Astrocyte of the spinal cord (primary cell): ENCODE measurements around the gene PFKFB2.

Experiments
- DNase-seq: peaks from one replicate; pipeline ENCODE4 v3.0.0; 2011; ENCODE audit warnings: low read depth, low spot score
- H3K4me3 ChIP-seq: 2 replicates; pipeline ENCODE4 v1.5.1; 2011; ENCODE audit warnings: low read depth, mild to moderate bottlenecking, low read length, moderate library complexity
- in situ Hi-C: cut with HindIII; loops from 2 replicates; pipeline ENCODE4 v1.10.0; 2017; ENCODE audit warnings: low sequenced_read_pairs
- TF ChIP-seq, protein P1 (sequence below): IDR thresholded peaks from 2 replicates; pipeline ENCODE4 v1.5.1; 2012; ENCODE audit warnings: low read depth, mild to moderate bottlenecking, low read length, inconsistent platforms

The PFKFB2 gene

DNA sequence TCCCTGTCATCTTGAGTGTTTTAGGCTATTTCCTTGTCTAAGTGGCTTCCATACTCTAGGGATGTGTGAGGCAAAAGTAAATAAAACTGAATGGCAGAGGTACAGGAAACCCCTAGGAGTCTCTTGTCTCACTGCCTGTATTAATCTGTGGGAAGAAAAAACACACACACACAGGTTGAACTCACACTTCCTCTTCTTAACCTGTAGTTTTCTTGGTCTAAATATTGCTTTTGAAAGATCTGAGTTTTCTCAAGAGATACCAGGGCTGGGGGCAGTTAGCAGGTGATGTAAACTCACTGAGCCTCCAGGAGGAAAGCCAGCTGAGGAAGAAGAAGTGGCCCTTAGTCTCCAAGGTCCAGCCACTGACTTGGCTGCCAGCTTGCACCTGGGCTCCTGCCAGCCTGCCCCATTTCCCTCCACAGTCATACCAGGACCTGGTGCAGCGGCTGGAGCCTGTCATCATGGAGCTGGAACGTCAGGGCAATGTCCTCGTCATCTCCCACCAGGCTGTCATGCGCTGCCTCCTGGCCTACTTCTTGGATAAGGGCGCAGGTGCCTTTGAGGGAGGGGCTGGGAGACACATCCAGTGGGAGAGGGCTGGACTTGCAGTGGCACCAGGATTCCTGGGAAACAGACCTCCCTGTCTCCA, 16.9 kb downstream of the PFKFB2 start:
- H3K4me3 ChIP-seq = no peak overlapping the region
- TF ChIP-seq, protein P1, sequence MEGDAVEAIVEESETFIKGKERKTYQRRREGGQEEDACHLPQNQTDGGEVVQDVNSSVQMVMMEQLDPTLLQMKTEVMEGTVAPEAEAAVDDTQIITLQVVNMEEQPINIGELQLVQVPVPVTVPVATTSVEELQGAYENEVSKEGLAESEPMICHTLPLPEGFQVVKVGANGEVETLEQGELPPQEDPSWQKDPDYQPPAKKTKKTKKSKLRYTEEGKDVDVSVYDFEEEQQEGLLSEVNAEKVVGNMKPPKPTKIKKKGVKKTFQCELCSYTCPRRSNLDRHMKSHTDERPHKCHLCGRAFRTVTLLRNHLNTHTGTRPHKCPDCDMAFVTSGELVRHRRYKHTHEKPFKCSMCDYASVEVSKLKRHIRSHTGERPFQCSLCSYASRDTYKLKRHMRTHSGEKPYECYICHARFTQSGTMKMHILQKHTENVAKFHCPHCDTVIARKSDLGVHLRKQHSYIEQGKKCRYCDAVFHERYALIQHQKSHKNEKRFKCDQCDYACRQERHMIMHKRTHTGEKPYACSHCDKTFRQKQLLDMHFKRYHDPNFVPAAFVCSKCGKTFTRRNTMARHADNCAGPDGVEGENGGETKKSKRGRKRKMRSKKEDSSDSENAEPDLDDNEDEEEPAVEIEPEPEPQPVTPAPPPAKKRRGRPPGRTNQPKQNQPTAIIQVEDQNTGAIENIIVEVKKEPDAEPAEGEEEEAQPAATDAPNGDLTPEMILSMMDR = no peak
- in situ Hi-C loops = no loop called here
- DNase-seq = no peak

DNA sequence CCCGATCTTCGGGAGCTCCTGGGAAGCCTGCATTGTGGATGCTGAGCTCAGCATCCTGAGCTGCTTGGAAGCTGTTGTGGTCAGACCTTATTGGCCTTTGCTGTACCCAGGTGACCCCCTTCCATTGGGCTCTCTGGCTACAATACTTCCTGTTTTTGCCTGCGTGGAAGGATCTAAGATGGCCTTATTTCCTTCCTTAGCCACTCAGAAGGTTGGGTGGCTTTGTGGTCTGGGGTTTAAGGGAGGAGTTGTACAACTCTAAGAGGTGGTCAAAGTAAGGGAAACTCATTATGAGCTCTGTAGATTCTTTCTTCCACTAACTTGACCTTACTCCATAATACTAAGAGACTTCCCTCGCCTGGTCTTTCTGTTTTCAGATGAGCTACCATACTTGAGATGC, 17.7 kb downstream of the PFKFB2 start:
- in situ Hi-C loops = no loop called here
- H3K4me3 ChIP-seq = no peak overlapping the region
- no peak for DNase-seq
- TF ChIP-seq, protein P1 = no peak

DNA sequence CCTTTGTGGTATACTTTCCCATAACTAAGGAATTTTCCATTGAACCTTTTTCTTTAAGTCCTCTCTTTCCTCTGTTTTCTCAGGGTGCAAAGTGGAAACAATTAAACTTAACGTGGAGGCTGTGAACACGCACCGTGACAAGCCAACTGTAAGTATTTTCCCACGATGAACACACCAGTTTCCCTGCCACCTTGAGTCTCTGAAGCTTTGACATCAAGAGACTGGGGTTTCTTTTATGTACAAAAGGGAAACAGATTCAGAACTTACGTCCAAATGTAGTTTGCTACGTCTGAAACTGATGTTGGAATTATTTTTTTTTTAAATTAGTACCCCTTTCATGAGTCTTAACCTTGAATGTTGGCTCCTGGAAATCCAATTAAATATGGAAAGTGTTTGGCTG, 18.4 kb downstream of the PFKFB2 start:
- no peak overlapping the region for H3K4me3 ChIP-seq
- in situ Hi-C loops = no loop called here
- no peak for DNase-seq
- TF ChIP-seq, protein P1 = no peak

DNA sequence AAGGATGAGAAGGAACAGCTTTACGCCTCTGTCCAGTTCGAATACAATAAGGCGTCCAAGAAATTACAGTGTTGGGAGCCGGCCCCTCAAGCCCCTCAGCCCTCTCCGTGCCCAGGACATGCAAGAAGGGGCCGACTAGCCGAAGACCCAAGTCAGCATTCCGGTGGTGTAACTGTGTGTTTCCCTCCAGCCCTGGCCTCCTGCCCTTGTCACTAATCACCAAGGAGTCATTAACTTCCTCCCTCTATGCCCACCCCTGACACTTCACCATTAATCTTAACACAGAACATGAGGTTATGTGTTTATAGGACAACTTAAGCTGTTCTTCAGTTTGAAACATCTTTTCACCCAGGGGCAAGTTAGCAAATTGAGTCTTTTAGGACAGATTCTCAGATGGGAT, 19.2 kb downstream of the PFKFB2 start:
- H3K4me3 ChIP-seq = no peak overlapping the region
- DNase-seq = no peak
- TF ChIP-seq, protein P1 = no peak
- in situ Hi-C loops = no loop called here

DNA sequence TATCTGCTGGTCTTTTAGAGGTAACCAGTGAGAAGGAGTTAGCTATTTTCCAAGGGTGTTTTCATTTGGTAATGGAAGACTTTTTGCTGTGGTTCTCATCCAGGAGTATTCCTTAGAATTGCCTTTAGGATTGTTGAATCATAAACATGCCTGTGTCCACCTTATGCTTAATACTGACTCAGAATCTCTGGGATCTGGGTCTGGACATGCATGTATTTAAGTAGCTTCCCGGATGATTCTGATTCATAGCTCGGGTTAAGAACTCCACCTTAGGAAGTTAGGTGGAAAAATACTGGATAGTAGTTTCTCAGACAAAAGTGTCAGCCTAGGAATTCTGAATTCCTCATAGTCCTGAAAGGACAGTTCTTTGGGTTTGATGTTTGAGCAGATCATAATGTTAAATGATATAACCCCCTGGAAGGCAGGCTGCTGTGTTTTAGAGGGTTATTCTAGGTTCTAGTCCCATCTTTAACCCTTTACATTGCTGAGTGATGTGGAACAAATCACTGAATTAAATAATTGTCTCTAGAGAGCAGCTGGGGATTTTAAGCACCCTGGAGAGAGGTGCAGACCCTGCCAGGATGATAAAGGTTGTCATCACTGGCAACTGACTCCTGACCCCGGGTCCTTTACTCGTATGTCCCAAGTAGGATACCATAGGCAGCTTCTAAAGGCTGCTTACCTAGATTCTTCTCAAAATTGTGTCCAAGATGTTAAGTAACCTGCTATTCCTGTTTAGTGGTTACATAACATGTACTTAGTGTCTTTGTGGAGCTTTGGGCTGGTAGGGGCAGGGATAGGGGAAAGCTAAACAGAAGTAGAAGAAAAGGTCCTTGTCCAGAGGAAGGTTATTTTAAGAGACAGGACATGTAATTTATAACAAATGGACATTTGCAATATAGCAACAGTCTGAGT, 21.1 kb downstream of the PFKFB2 start:
- TF ChIP-seq, protein P1 = no peak
- no peak overlapping the region for H3K4me3 ChIP-seq
- in situ Hi-C loops = no loop called here
- no peak for DNase-seq

DNA sequence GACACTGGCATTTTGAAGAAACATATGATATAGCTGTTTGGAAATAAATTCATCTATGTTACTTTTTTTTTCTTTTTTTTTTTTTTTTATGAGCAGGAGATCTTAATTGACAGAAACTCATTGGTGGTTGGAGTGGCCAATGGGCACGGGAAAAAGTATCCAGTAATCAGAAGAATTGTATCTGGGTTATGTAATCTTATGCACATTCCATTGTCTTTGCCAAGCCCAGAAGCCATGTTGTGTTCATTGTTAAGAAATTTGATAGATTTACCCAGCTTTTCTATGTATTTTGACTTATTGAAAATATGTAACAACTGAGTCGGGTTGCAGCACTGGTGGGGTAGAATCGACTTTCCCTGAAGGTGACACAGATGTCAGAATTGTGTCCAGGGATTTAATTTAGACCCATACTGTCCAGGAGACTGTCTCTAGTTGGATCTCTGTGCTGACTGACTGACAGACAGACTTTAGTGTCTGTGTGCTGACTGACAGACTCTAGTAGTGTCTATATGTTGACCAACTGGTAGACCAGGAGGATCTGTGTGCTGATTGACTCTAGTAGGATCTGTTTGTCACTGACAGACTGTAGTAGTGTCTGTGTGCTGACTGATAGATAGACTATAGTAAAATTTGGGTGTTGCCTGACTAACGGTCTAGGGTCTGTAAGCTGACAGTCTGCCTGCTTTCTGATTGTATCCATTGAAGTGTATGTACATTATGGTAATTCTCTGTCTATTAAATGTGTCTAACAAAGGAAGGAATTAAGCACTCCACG, 23.3 kb downstream of the PFKFB2 start:
- no peak overlapping the region for H3K4me3 ChIP-seq
- no peak for DNase-seq
- TF ChIP-seq, protein P1 = no peak
- in situ Hi-C loops = no loop called here
